Astrocyte of the hippocampus (primary cell): ENCODE measurements around the gene ATP2B2.
A peak's percentile ranks its signal among the peaks of the same experiment; 100 is the strongest.
"Not testable (repeated sequence)": the region's sequence is repeated elsewhere in the genome, so short reads cannot be mapped to it uniquely, and the experiment has no call there.

Experiments used
- DNase-seq: peaks from one replicate; pipeline ENCODE4 v3.0.0; 2011; ENCODE audit warnings: low read depth, low spot score

Gene ATP2B2

GRCh38 chr3:10505050-10505790 lies at the start of gene ATP2B2:
TSS of gene ATP2B2 (minus strand) at chr3:10505586. CDS start at chr3:10449543, 56,043 bp downstream.
- peak; percentile 56 for DNase-seq

- DNase-seq: no peak
Measured at GRCh38 chr3:10554746-10555145, 49.4 kb upstream of the ATP2B2 start.

- no peak for DNase-seq
Measured at GRCh38 chr3:10554236-10554611, 48.8 kb upstream of the ATP2B2 start.

- peak; percentile 81 for DNase-seq
Measured at GRCh38 chr3:10553591-10554235, 48.3 kb upstream of the ATP2B2 start.

DNA sequence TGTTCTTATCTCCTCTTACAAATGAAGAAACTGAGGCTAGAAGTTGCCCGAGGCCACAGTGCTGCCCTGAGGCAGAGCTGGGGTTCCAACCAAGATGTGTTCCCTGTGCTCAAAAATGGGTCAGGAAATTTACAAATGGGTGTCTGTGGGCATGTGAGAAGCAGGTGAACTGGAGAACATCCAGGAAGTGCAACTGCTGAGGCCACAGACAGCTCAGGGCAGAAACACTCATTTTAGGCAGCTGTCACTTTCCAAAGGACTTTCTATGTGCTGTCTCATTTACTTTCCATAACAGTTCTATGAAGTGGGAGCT lies 47.2 kb upstream of the ATP2B2 start:
- DNase-seq: no peak

DNA sequence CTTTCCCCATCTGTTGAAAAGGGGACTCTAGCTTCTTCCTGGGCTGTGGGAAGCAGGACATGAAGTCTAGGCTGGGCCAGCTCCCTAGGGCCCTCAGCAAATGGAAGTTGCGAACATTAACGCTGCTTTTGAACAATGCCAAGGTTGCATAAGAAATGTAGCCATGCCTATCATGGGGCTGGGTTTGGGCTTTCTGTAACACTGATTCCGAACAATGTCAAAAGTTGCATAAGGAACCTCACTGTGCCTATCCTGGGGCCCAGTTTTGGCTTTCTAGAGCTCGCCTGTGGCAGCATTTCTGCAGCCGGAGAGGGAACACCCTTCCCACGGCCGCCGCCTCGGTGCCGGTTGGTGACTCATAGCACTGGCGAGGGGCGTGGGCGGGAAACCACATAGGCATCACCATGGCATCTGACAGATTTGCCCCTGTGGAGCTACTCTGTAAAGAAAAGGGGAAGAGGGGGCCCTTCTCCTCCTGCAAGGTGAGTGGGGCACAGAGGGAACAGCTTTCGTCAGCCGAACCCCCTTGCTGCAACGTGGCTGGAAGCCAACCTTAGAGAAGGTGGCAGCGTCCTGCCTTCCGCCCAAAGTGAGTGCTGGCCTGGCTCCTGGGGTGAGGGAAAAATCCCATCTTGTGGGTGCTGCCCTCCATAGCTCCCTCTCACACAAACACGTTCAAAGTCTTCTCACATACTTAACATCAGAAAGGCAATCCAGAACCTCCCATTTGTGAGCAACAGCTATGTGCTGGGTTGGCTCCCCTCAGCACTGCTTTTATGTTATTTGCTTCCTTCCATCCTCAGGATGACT lies 46.6 kb upstream of the ATP2B2 start:
- DNase-seq: peak; percentile 92

DNA sequence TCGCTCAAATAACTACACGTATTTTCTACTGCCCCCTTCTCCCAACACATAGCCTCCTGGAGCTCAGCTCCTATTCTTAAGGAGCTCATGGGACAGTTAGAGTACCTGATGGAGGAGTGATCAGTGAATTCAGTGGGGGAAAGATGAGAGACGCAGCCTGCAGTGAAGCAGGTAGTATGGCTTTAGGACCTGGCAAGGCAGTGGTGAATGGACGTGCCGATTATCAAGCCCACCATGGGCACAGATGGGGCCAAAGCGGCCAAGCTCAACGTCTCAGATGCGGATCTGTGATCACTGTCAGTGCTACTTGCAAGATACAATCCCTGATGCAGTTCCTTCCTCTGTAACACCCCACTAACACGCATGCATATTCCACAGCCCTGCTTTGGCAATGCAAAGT lies 45.8 kb upstream of the ATP2B2 start:
- no peak for DNase-seq

GRCh38 chr3:10550705-10551104 lies 45.3 kb upstream of the ATP2B2 start:
- peak; percentile 21 for DNase-seq

DNA sequence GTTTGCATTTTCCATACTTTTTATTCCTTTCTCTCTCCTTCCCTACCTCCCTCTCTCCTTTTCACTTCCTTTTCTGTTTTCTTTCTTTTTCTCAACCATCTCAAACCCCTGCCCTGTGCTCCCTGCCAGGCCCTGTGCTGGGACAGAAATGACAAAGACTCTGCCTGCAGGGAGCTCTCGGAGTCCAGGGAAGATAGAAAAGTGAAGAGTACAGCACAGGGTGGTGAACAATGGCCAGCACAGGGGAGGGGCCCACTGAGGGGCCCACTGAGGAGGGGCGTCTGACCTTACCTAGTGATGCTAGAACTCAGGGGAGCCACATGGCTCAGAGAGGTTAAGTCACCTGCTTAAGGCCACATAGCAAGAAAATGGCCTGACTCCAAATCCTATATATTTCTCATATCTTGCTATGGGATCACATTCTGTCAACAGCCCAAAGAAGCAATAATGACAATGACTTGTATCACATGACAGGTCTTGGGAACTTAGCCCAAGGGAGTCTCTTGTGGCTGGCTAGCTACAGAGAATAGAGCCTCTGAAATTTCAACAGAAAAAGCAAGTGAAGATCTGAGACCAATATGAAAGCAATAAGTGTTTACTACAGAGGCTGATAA lies 44.3 kb upstream of the ATP2B2 start:
- DNase-seq: no peak

- DNase-seq: no peak
Measured at GRCh38 chr3:10548992-10549391, 43.6 kb upstream of the ATP2B2 start.

DNA sequence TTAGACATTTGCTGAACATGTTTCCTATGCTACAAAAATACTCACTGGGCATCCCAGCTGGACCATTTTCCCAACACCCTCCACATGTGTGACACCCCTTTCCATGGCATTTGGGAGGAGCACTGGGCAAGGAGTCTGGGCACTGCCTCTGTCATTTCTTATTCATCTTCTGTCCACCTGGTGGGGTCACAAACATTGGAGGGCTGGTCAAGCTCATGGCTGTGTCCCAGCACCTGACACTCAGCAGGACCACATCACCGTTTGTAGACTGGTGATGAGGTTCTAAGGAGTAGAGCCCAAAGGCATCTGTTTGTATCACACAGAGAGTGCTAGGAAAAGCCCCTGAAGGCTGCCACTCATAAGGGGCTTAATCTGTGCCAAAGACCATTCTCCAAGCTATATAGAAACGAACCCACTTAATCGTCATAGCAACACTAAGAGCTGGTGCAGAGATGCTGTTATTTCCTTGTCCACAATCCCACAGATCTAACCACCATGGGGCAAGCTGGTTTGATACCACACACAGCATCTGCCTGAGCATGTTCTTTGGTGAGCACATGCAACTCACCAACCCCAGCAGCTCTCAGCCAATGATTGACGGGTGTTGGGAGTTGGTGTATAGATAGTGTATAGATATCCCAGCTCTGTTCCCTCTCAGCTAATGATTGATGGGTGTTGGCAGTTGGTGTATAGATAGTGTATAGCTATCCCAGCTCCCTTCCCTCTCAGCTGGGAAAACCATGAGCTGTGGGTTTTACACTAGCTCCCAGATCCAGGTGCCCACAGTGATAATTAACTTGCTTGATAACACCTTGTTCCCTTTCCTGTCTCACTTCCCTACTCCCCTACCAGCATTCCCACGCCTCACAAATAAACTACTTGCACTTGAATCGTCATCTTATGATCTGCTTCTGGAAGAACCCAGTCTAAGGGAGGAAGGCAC lies 42.7 kb upstream of the ATP2B2 start:
- no peak for DNase-seq

- DNase-seq: no peak
Measured at GRCh38 chr3:10547413-10547812, 42.0 kb upstream of the ATP2B2 start.

- DNase-seq: no peak
Measured at GRCh38 chr3:10546820-10547263, 41.5 kb upstream of the ATP2B2 start.

- DNase-seq: no peak
Measured at GRCh38 chr3:10546181-10546624, 40.8 kb upstream of the ATP2B2 start.

DNA sequence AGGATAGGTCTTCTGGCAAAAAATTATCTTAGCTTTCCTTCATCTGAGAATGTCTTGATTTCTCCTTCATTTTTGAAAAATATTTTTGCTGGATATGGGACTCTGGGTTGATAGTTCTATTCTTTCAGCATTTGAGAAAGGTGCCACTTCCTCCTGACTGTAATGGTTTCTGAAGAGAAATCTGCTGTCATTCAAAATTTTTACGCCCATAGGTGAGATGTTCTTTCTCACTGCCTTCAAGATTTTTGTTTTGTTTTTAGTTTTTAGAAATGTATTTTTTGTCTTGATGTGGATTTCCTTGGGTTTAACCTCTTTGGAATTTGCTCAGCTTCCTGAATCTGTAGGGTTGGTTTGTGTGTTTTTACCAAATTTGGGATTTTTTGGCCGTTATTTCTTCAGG lies 37.1 kb upstream of the ATP2B2 start:
- DNase-seq: no peak

DNA sequence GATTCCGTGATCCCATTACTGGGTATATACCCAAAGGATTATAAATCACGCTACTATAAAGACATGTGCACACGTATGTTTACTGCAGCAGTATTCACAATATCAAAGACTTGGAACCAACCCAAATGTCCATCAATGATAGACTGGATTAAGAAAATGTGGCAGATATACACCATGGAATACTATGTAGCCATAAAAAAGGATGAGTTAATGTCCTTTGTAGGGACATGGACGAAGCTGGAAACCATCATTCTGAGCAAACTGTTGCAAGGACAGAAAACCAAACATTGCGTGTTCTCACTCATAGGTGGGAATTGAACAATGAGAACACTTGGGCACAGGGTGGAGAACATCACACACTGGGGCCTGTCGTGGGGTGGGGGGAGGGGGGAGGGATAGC lies 35.0 kb upstream of the ATP2B2 start:
- DNase-seq: not testable (repeated sequence)

GRCh38 chr3:10534066-10534465 lies 28.7 kb upstream of the ATP2B2 start:
- DNase-seq: no peak

DNA sequence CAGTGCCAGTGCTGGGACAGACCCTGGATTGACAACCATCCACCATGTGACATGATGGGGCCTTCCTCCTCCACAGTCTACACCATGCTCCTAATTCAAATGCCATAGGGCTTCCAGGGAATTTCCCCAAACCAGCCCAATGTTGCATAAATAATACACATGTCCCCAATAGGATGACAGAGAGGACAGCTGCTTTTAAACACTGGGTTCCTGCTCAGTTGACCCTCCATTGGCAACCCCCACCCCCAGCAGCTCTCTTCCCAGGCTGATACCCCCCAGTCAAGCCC lies 28.3 kb upstream of the ATP2B2 start:
- DNase-seq: no peak

GRCh38 chr3:10532939-10533736 lies 27.8 kb upstream of the ATP2B2 start:
- DNase-seq: no peak

DNA sequence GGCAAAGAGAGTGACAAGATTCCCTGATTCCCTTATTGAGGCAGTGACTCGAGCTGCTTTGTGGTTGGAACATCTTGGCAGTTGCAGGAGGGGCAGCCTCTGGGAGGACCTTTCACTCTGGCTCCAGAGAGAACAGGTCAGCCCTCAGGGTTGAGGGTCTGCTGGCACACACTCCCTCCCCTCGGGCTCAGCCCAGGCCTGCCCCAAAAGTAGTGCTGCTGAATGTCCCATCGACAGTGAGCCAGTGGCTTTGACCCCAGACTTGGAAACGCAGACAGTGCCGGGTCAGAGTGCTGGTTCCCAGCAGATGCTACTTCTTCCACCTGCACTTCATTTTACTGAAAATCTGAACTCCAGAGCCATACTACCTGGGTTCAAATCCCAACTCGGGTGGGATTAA lies 25.6 kb upstream of the ATP2B2 start:
- no peak for DNase-seq
